ENCODE data around the gene SESN1. TPM values are rescaled to one million over a fixed set of nuclear protein-coding genes. Genes with fewer than 3 reads are reported as not detected.

SESN1 gene
- polyA plus RNA-seq, 1 donor (not counting 4 experiments of a cell fraction or from before 2014, with no cell fraction given): 21.4 TPM

- DNase-seq (ENCODE audit: low read depth, low spot score): no peak
- H3K4me3 ChIP-seq (ENCODE audit: control insufficient read depth in 2 of 3, extremely low read depth in 1 of 3, insufficient read depth in 2 of 3, low read depth in 1 of 3, low read length in 3 of 3): no peak overlapping the region
- FAIRE-seq: no peak
- H3K27me3 ChIP-seq (ENCODE audit: control insufficient read depth, extremely low read depth, insufficient read depth, low read length): no peaks in the 10 kb centered on the region
- no peak overlapping the region for H3K4me2 ChIP-seq (ENCODE audit: control insufficient read depth, extremely low read depth, insufficient read depth, low read depth, low read length)
- no peaks in the 10 kb centered on the region for H3K79me2 ChIP-seq (ENCODE audit: control insufficient read depth, insufficient read depth, low read length)
- H2AFZ ChIP-seq (ENCODE audit: control insufficient read depth, low read length): no peak overlapping the region
- no peaks in the 10 kb centered on the region for H3K36me3 ChIP-seq (ENCODE audit: control insufficient read depth in 2 of 2, extremely low read depth in 1 of 2, insufficient read depth in 2 of 2, low read length in 2 of 2)
- H3K9ac ChIP-seq (ENCODE audit: control insufficient read depth, extremely low read depth, insufficient read depth, low read length): no peak overlapping the region
- no peak for TF ChIP-seq EZH2 (IDR thresholded peaks at IDR 0.05; ENCODE audit: low read length)
- no peak for TF ChIP-seq CTCF (optimal IDR thresholded peaks at IDR 0.05 in 1 of 3, IDR thresholded peaks at IDR 0.05 in 1 of 3, conservative IDR thresholded peaks at IDR 0.05 in 1 of 3; ENCODE audit: extremely low read depth in 1 of 3, insufficient read depth in 2 of 3, low read length in 3 of 3)
- H3K27ac ChIP-seq (ENCODE audit: control insufficient read depth, insufficient read depth, low read length): peak overlapping the region; percentile 51
- no peaks in the 10 kb centered on the region for H3K9me1 ChIP-seq (ENCODE audit: control insufficient read depth, extremely low read depth, insufficient read depth, low read length)
- no peaks in the 10 kb centered on the region for H4K20me1 ChIP-seq (ENCODE audit: control insufficient read depth, extremely low read depth, insufficient read depth, low read length)
- dilution Hi-C loops (cut with MboI; ENCODE audit: extremely low pct_ligation_motif_present, low sequenced_read_pairs): no loop called here
- peaks cover 62% of the 10 kb centered on the region for H3K4me1 ChIP-seq (ENCODE audit: control insufficient read depth, extremely low read depth, insufficient read depth, low read length)
- no peaks in the 10 kb centered on the region for H3K9me3 ChIP-seq (ENCODE audit: control insufficient read depth, low read depth, low read length)
These were observed 150.6 kb downstream of the SESN1 start for GRCh38 chr6:108944071-108944470.

GRCh38 chr6:108942556-108943492 lies 151.8 kb downstream of the SESN1 start:
- TF ChIP-seq CTCF (optimal IDR thresholded peaks at IDR 0.05 in 1 of 3, IDR thresholded peaks at IDR 0.05 in 1 of 3, conservative IDR thresholded peaks at IDR 0.05 in 1 of 3; ENCODE audit: extremely low read depth in 1 of 3, insufficient read depth in 2 of 3, low read length in 3 of 3) (no peak), EZH2 (IDR thresholded peaks at IDR 0.05; ENCODE audit: low read length) (no peak)
- Histone ChIP-seq H4K20me1 (ENCODE audit: control insufficient read depth, extremely low read depth, insufficient read depth, low read length) (no peaks in the 10 kb centered on the region), H3K4me3 (ENCODE audit: control insufficient read depth in 2 of 3, extremely low read depth in 1 of 3, insufficient read depth in 2 of 3, low read depth in 1 of 3, low read length in 3 of 3) (no peak overlapping the region), H3K9ac (ENCODE audit: control insufficient read depth, extremely low read depth, insufficient read depth, low read length) (no peak overlapping the region), H3K9me1 (ENCODE audit: control insufficient read depth, extremely low read depth, insufficient read depth, low read length) (no peaks in the 10 kb centered on the region), H2AFZ (ENCODE audit: control insufficient read depth, low read length) (peak overlapping the region; percentile 27), H3K4me2 (ENCODE audit: control insufficient read depth, extremely low read depth, insufficient read depth, low read depth, low read length) (peak overlapping the region; percentile 29), H3K27me3 (ENCODE audit: control insufficient read depth, extremely low read depth, insufficient read depth, low read length) (no peaks in the 10 kb centered on the region), H3K4me1 (ENCODE audit: control insufficient read depth, extremely low read depth, insufficient read depth, low read length) (peaks cover 50% of the 10 kb centered on the region), H3K79me2 (ENCODE audit: control insufficient read depth, insufficient read depth, low read length) (no peaks in the 10 kb centered on the region), H3K9me3 (ENCODE audit: control insufficient read depth, low read depth, low read length) (no peaks in the 10 kb centered on the region), H3K36me3 (ENCODE audit: control insufficient read depth in 2 of 2, extremely low read depth in 1 of 2, insufficient read depth in 2 of 2, low read length in 2 of 2) (no peaks in the 10 kb centered on the region), H3K27ac (ENCODE audit: control insufficient read depth, insufficient read depth, low read length) (no peak overlapping the region)
- dilution Hi-C loops (cut with MboI; ENCODE audit: extremely low pct_ligation_motif_present, low sequenced_read_pairs): no loop called here
- DNase-seq (ENCODE audit: low read depth, low spot score) (no peak), FAIRE-seq (no peak)

Data from keratinocyte (primary cell).